Activated CD4-positive, alpha-beta T cell treated with anti-CD3 and anti-CD28 coated beads, Interleukin-2, amount 50 U/mL, for 16 hours (primary cell): Measurements from ENCODE around the gene BTRC.
"Not testable (repeated sequence)": the region's sequence is repeated elsewhere in the genome, so short reads cannot be mapped to it uniquely, and the experiment has no call there.

Experiments
- DNase-seq: peaks from one replicate; pipeline ENCODE4 v3.0.0-alpha.2; 2020

BTRC gene

GRCh38 chr10:101388676-101389276 lies 34.8 kb downstream of the BTRC start:
- DNase-seq: no peak

- not testable (repeated sequence) for DNase-seq
These were observed 35.6 kb downstream of the BTRC start for GRCh38 chr10:101389532-101389931.

- DNase-seq: no peak
These were observed 36.1 kb downstream of the BTRC start for GRCh38 chr10:101389986-101390531.

GRCh38 chr10:101393378-101393777 lies 39.4 kb downstream of the BTRC start:
- DNase-seq: no peak

- peak; percentile 5 for DNase-seq
These were observed 40.7 kb downstream of the BTRC start for GRCh38 chr10:101394524-101395133.

- peak; percentile 58 for DNase-seq
These were observed 43.2 kb downstream of the BTRC start for GRCh38 chr10:101397140-101397539.

- DNase-seq: no peak
These were observed 46.6 kb downstream of the BTRC start for GRCh38 chr10:101400585-101400984.

- no peak for DNase-seq
These were observed 48.7 kb downstream of the BTRC start for GRCh38 chr10:101402711-101403110.

GRCh38 chr10:101403161-101403560 lies 49.2 kb downstream of the BTRC start:
- no peak for DNase-seq

GRCh38 chr10:101405001-101405400 lies 51.0 kb downstream of the BTRC start:
- DNase-seq: no peak

- DNase-seq: no peak
These were observed 57.6 kb downstream of the BTRC start for GRCh38 chr10:101411598-101411997.

GRCh38 chr10:101414034-101414433 lies 60.1 kb downstream of the BTRC start:
- DNase-seq: no peak

GRCh38 chr10:101415884-101416283 lies 61.9 kb downstream of the BTRC start:
- DNase-seq: no peak

GRCh38 chr10:101421967-101422366 lies 68.0 kb downstream of the BTRC start:
- DNase-seq: not testable (repeated sequence)

- DNase-seq: no peak
These were observed 71.6 kb downstream of the BTRC start for GRCh38 chr10:101425535-101425934.

- DNase-seq: no peak
These were observed 74.1 kb downstream of the BTRC start for GRCh38 chr10:101428036-101428435.

- no peak for DNase-seq
These were observed 75.5 kb downstream of the BTRC start for GRCh38 chr10:101429423-101429822.

GRCh38 chr10:101436302-101436701 lies 82.3 kb downstream of the BTRC start:
- DNase-seq: no peak

GRCh38 chr10:101438881-101439391 lies 85.0 kb downstream of the BTRC start:
- no peak for DNase-seq

GRCh38 chr10:101441541-101442455 lies 87.8 kb downstream of the BTRC start:
- DNase-seq: peak; percentile 51

GRCh38 chr10:101442456-101442800 lies 88.5 kb downstream of the BTRC start:
- no peak for DNase-seq

- DNase-seq: peak; percentile 29
These were observed 90.3 kb downstream of the BTRC start for GRCh38 chr10:101444058-101444898.
